BLaER1 (cell line): ENCODE data around the gene FAM240B.

Source experiments
- H3K27ac ChIP-seq: shearing (Covaris generic); formaldehyde crosslinking; 2 replicates; pipeline ENCODE4 v1.8.1; 2022
- H3K27me3 ChIP-seq: shearing (Covaris generic); formaldehyde crosslinking; 2 replicates; pipeline ENCODE4 v1.8.1; 2022
- H3K36me3 ChIP-seq: shearing (Covaris generic); formaldehyde crosslinking; 2 replicates; pipeline ENCODE4 v1.8.1; 2022
- H3K4me1 ChIP-seq: shearing (Covaris generic); formaldehyde crosslinking; 2 replicates; pipeline ENCODE4 v1.8.1; 2022
- H3K4me2 ChIP-seq: shearing (Covaris generic); formaldehyde crosslinking; 2 replicates; pipeline ENCODE4 v1.8.1; 2022
- H3K4me3 ChIP-seq: shearing (Covaris generic); formaldehyde crosslinking; 2 replicates; pipeline ENCODE4 v1.8.1; 2022
- H3K9ac ChIP-seq: shearing (Covaris generic); formaldehyde crosslinking; 2 replicates; pipeline ENCODE4 v1.8.1; 2022
- H3K9me3 ChIP-seq: shearing (Covaris generic); formaldehyde crosslinking; 2 replicates; pipeline ENCODE4 v1.8.1; 2022
- H4K20me1 ChIP-seq: shearing (Covaris generic); formaldehyde crosslinking; 2 replicates; pipeline ENCODE4 v1.8.1; 2022
- Cebpa-rat ChIP-seq: shearing (Covaris generic); IDR thresholded peaks from 2 replicates; pipeline ENCODE4 v1.8.1; 2022

The FAM240B gene

DNA sequence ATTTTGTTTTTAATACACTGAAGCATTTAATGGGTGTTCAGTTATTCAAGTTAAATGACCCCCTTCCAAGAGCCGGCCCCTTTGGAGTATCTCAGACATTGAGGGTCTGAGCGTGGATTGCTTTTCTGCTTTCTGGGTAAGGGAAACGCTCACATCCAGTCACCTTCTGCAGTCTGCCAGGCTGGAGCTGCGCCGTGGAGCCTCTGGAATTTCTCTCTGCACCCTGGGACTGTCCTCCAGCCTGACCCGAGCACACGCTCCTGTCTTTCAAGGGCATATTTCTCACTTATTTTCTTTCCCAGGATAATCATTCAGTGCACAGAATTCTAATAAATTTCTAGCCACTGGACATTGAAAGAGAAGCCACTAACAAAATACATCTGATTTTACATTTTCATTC is 13.4 kb downstream of the FAM240B start:
- H4K20me1 ChIP-seq, result no peaks in the 10 kb centered on the region
- H3K27ac ChIP-seq, result peak overlapping the region; percentile 11; the same call in 1 of the 2 replicates
- H3K4me2 ChIP-seq, result no peak overlapping the region
- no peaks in the 10 kb centered on the region for H3K27me3 ChIP-seq
- peaks cover 60% of the 10 kb centered on the region for H3K4me1 ChIP-seq
- H3K9me3 ChIP-seq, result peaks cover 21% of the 10 kb centered on the region
- H3K36me3 ChIP-seq, result no peaks in the 10 kb centered on the region
- TF ChIP-seq Cebpa-rat, result no peak
- no peak overlapping the region for H3K4me3 ChIP-seq
- no peak overlapping the region for H3K9ac ChIP-seq

DNA sequence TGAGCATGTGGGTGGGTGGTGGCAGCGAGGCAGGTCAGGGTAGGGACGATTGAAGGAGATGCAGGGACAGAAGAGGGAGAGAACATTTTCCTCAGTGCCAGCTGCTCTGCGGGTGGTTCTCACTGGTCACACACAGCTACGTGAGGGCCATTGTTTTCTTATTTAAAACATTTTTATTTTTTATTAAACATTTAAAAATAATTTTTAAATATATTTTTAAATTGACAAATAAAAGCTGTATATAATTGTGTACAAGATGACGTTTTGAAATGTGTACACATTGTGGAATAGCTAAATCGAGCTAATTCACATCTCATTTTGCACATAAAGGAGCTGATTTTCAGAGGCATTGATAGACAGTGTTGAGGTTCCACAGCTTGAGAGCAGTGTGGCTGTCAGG is 14.0 kb downstream of the FAM240B start:
- H3K9me3 ChIP-seq, result peaks cover 27% of the 10 kb centered on the region
- no peaks in the 10 kb centered on the region for H3K36me3 ChIP-seq
- peaks cover 66% of the 10 kb centered on the region for H3K4me1 ChIP-seq
- H3K4me3 ChIP-seq, result no peak overlapping the region
- no peak for TF ChIP-seq Cebpa-rat
- H3K27ac ChIP-seq, result no peak overlapping the region
- H3K27me3 ChIP-seq, result no peaks in the 10 kb centered on the region
- no peak overlapping the region for H3K4me2 ChIP-seq
- no peak overlapping the region for H3K9ac ChIP-seq
- no peaks in the 10 kb centered on the region for H4K20me1 ChIP-seq

DNA sequence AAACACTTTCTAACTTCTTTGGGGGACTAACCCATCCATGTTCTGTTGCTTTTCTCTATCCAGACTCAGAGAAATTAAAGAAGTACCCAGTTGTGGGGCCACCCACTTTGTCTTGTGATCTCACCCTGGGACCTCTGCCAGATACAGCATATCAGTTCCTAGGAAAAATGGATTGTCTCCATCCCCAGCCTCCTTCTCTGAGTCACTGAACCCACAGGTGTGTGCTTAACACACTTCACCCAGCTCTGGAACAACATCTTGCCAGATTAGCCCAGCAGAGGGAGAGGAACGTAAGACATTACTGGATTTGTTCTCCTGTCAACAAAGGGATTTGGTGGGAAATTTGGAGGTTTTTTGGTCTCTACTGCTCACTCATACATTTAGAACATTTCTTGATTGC is 19.2 kb downstream of the FAM240B start:
- peak overlapping the region; percentile 82 for H3K4me2 ChIP-seq
- no peak for TF ChIP-seq Cebpa-rat
- H3K36me3 ChIP-seq, result no peaks in the 10 kb centered on the region

DNA sequence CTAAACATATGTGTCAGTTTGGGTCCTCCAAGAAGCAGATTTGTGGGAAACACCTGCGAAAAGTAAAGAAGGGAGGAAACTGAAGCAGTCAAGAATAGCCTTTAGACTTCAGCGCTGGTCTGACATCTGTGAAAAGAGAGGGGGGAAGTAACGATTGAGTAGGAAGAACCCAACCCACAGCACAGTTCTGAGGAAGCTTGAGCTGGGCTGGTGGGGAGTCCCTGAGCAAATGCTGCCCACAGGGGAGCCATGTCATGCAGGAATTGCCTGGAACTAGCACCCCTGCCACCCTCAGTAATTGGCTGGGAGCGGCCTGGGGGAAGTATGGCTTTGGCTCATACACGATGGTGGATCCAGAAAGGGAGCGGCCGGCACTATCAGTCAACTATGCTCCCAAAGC is 20.6 kb downstream of the FAM240B start:
- no peaks in the 10 kb centered on the region for H3K36me3 ChIP-seq
- peak overlapping the region; percentile 92 for H3K27ac ChIP-seq
- peak overlapping the region; percentile 82 for H3K4me2 ChIP-seq
- peak overlapping the region; percentile 11; the same call in 1 of the 2 replicates for H3K4me3 ChIP-seq
- no peaks in the 10 kb centered on the region for H3K27me3 ChIP-seq
- H3K9ac ChIP-seq, result peak overlapping the region; percentile 72
- no peak for TF ChIP-seq Cebpa-rat
- peaks cover 33% of the 10 kb centered on the region for H3K9me3 ChIP-seq
- peaks cover 83% of the 10 kb centered on the region for H3K4me1 ChIP-seq
- no peaks in the 10 kb centered on the region for H4K20me1 ChIP-seq

More for the DNA sequence above, 19.2 kb downstream of the FAM240B start:
- Histone ChIP-seq H4K20me1 (no peaks in the 10 kb centered on the region), H3K9me3 (peaks cover 33% of the 10 kb centered on the region), H3K27me3 (no peaks in the 10 kb centered on the region), H3K27ac (peak overlapping the region; percentile 92), H3K4me3 (no peak overlapping the region), H3K9ac (no peak overlapping the region), H3K4me1 (peaks cover 70% of the 10 kb centered on the region)

DNA sequence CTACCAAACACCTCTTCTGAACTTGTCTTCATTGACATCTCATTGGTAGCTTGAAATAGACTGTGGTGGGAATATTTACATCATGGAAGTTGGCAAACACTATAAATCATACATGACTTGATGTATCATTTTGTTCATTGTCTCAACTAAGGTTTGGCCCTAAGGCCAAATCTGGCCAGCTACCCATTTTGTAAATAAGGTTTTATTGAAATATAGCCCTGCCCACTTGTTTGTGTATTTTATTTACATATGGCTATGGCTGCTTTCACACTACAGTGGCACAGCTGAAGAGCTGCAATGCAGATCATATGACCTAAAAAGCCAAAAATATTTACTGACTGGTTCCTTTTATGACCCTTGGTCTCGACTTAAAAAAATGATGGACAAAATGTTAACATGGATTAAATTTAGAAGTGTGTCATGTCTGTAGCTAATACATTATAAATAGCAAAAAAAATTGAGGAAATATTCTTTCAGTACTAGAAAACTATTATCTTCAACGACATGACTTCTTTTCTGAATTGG is 22.1 kb downstream of the FAM240B start:
- Histone ChIP-seq H3K9me3 (peaks cover 23% of the 10 kb centered on the region), H3K27me3 (no peaks in the 10 kb centered on the region), H3K4me2 (peak overlapping the region; percentile 82), H3K4me3 (no peak overlapping the region), H3K36me3 (no peaks in the 10 kb centered on the region), H3K9ac (no peak overlapping the region), H3K4me1 (peaks cover 88% of the 10 kb centered on the region), H4K20me1 (no peaks in the 10 kb centered on the region), H3K27ac (peak overlapping the region; percentile 92)
- TF ChIP-seq Cebpa-rat, result no peak

DNA sequence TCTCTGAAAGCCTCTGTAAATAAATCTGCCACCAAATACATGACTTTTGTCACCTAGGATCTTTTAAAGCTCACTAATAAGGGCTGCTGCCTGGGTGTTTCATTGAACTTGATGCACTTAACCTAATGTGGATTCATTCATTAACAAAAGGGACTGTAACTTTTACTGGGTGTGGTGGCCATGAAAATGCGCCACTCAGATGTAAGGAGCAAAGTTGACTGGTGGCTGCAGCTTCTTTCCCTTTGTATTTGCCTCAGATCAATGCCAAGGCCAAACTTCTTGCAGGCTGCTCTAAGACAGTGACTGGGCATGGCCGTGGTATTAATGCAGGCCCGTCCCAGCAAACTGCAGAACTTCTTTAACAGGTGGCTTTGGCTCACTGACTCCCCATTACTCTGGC is 22.9 kb downstream of the FAM240B start:
- Histone ChIP-seq H3K4me3 (no peak overlapping the region), H3K9me3 (peaks cover 15% of the 10 kb centered on the region), H4K20me1 (no peaks in the 10 kb centered on the region), H3K36me3 (no peaks in the 10 kb centered on the region), H3K9ac (peak overlapping the region; percentile 13; the same call in 1 of the 2 replicates), H3K27ac (peak overlapping the region; percentile 92), H3K4me1 (peaks cover 95% of the 10 kb centered on the region), H3K4me2 (peak overlapping the region; percentile 82), H3K27me3 (no peaks in the 10 kb centered on the region)
- no peak for TF ChIP-seq Cebpa-rat

DNA sequence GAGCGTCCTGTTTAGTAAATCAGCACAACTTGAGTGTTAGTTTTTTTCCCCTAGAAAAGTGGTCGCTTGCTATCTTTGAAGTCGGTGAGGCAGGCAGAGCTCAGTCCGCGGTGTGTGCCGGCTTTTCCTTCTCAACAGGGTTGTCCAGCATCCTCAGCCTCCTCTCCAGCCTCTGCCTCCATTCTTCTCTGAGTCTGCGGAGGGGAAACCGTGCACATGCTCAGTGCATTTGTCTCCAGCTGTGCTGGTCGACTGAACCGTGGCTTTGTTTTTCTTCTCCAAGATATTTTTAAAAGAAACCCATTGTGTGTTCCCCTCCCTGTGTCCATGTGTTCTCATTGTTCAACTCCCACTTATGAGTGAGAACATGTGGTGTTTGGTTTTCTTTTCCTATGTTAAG is 25.3 kb downstream of the FAM240B start:
- H3K9ac ChIP-seq, result 0 out of 2 replicates have a peak overlapping the region, but pooled peaks have one; percentile 66
- no peaks in the 10 kb centered on the region for H3K36me3 ChIP-seq
- peak overlapping the region; percentile 75 for H3K27ac ChIP-seq
- no peak overlapping the region for H3K4me3 ChIP-seq
- peaks cover 100% of the 10 kb centered on the region for H3K4me1 ChIP-seq
- no peak for TF ChIP-seq Cebpa-rat
- H3K9me3 ChIP-seq, result peaks cover 4% of the 10 kb centered on the region; the same call in 1 of the 2 replicates
- no peaks in the 10 kb centered on the region for H4K20me1 ChIP-seq
- peak overlapping the region; percentile 93 for H3K4me2 ChIP-seq
- H3K27me3 ChIP-seq, result no peaks in the 10 kb centered on the region

DNA sequence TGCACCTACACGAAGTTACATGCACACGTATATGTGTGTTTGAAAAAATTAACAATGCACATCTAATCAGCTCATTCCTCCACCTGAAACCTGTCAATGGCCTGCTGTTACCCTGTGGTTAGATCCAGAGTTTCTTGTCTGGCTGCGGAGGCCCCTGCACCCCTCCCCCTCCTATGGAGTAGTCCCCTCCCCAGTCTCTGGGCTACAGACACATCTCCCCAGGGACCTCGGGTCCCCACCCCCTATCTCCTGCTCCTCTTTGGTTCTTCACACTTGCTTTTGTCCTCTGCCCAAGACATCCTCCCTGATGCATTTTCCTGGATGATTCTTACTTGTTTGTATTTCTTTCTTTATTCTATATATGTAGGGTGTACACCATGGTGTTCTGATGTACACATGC is 27.2 kb downstream of the FAM240B start:
- H3K36me3 ChIP-seq, result no peaks in the 10 kb centered on the region
- no peak overlapping the region for H3K9ac ChIP-seq
- peak overlapping the region; percentile 75 for H3K27ac ChIP-seq
- peaks cover 4% of the 10 kb centered on the region; the same call in 1 of the 2 replicates for H3K9me3 ChIP-seq
- TF ChIP-seq Cebpa-rat, result no peak
- H4K20me1 ChIP-seq, result no peaks in the 10 kb centered on the region
- H3K27me3 ChIP-seq, result no peaks in the 10 kb centered on the region
- H3K4me2 ChIP-seq, result peak overlapping the region; percentile 93
- 0 out of 2 replicates have a peak overlapping the region, but pooled peaks have one; percentile 3 for H3K4me3 ChIP-seq
- peaks cover 100% of the 10 kb centered on the region for H3K4me1 ChIP-seq

DNA sequence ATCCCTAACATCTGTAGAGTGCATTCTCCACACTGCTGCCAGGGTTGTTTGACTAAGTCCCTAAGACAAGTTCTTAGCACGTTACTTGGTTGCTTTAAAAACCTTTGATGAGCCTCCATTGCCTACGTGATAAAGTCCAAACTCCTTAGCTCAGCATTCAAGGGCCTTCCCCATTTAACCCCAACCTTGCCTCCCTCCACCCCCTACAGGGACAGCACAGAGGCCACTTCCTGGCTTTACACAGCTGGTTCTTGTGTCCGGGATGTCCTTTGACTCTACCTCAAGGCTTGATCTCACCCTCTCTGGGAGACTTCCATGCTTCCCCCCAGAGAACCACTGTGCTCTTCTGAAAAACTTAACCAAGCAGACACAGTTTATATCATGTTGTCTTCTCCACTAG is 29.4 kb downstream of the FAM240B start:
- Histone ChIP-seq H3K36me3 (no peaks in the 10 kb centered on the region), H3K4me1 (peaks cover 98% of the 10 kb centered on the region), H3K4me2 (peak overlapping the region; percentile 93), H3K9ac (peak overlapping the region; percentile 66), H3K27ac (peak overlapping the region; percentile 75), H3K27me3 (no peaks in the 10 kb centered on the region), H3K4me3 (peak overlapping the region; percentile 36; the same call in 1 of the 2 replicates), H4K20me1 (no peaks in the 10 kb centered on the region), H3K9me3 (no peaks in the 10 kb centered on the region)
- TF ChIP-seq Cebpa-rat, result no peak

DNA sequence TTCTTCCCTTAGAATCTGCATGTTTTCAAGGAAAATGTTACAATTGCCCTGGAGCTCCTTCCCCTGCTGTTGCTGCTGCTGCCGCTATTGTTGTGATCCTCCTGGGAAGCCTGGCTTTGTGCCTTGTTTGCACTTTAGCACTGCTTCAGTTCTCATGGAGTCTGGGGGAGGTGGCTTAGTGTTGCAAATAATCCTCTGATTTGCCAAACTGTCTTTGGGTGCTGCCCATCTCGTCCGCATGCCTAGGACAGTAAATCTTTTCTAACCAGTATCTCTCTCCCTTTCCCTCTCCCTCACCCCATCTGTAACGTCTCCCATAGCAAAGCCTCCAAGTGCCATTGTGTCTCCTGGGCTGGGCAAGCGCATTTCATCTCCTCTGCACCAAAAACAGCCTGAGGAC is 30.3 kb downstream of the FAM240B start:
- H3K9me3 ChIP-seq, result no peaks in the 10 kb centered on the region
- H3K4me1 ChIP-seq, result peaks cover 89% of the 10 kb centered on the region
- no peaks in the 10 kb centered on the region for H4K20me1 ChIP-seq
- peak overlapping the region; percentile 75 for H3K27ac ChIP-seq
- no peak for TF ChIP-seq Cebpa-rat
- H3K27me3 ChIP-seq, result no peaks in the 10 kb centered on the region
- H3K4me2 ChIP-seq, result peak overlapping the region; percentile 93
- H3K9ac ChIP-seq, result peak overlapping the region; percentile 66; the same call in 1 of the 2 replicates
- no peak overlapping the region for H3K4me3 ChIP-seq
- no peaks in the 10 kb centered on the region for H3K36me3 ChIP-seq

DNA sequence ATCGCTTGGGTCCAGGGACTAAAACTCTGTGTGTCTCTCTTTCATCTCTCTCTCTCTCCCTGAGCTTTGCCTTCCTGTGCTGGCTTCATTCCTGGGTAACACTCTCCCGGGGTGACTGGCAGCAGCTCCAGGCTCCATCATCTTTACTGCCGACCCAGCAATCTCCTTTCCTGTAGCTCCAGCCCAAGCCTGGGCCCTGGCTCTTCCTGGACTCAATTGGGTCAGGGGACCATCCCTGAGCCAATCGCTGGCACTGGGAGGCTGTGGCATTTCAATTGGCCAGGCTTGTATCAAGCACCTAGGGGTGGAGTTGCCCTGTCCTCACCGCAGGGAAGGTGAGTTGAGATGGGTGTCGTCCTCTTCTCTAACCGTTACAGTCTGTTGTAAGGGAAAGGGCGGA is 31.9 kb downstream of the FAM240B start:
- no peaks in the 10 kb centered on the region for H3K9me3 ChIP-seq
- peak overlapping the region; percentile 70 for H3K4me2 ChIP-seq
- H3K4me3 ChIP-seq, result no peak overlapping the region
- H3K36me3 ChIP-seq, result no peaks in the 10 kb centered on the region
- no peak overlapping the region for H3K9ac ChIP-seq
- peaks cover 87% of the 10 kb centered on the region for H3K4me1 ChIP-seq
- no peak for TF ChIP-seq Cebpa-rat
- peak overlapping the region; percentile 49 for H3K27ac ChIP-seq
- no peaks in the 10 kb centered on the region for H4K20me1 ChIP-seq
- no peaks in the 10 kb centered on the region for H3K27me3 ChIP-seq
